Posterior vena cava (tissue), 2 donors: ENCODE measurements around the gene COX7A2. TPM values are rescaled to one million over a fixed set of nuclear protein-coding genes. Genes with fewer than 3 reads are reported as not detected.

ENCODE experiments used
- DNase-seq: peaks from one replicate; pipeline ENCODE4 v3.0.0-alpha.2; 2020; ENCODE audit warnings: low spot score
- intact Hi-C, 2 donors: fragments of 100-400 bp; cut with DNase I; formaldehyde crosslinking; loops; one replicate each; pipeline versions ENCODE4 v1.14.1 to v1.14.2; 2022 to 2023
- total RNA-seq, 2 donors: library from RNA; stranded (reverse); fragmentation: NEBNext Ultra II Directional; extraction: Animal tissue kit (Norgen Biotek cat#: 25700); gene quantifications; one replicate each; pipeline ENCODE4 v1.2.1, GENCODE V29; 2021
- donor health status: DM: yes; HTN: yes; CAD: no.
- donor health status: DM: yes; HTN: yes; CAD: no.

Gene COX7A2
- total RNA-seq, 2 donors from 2014 or later, result 408 to 448 TPM

DNA sequence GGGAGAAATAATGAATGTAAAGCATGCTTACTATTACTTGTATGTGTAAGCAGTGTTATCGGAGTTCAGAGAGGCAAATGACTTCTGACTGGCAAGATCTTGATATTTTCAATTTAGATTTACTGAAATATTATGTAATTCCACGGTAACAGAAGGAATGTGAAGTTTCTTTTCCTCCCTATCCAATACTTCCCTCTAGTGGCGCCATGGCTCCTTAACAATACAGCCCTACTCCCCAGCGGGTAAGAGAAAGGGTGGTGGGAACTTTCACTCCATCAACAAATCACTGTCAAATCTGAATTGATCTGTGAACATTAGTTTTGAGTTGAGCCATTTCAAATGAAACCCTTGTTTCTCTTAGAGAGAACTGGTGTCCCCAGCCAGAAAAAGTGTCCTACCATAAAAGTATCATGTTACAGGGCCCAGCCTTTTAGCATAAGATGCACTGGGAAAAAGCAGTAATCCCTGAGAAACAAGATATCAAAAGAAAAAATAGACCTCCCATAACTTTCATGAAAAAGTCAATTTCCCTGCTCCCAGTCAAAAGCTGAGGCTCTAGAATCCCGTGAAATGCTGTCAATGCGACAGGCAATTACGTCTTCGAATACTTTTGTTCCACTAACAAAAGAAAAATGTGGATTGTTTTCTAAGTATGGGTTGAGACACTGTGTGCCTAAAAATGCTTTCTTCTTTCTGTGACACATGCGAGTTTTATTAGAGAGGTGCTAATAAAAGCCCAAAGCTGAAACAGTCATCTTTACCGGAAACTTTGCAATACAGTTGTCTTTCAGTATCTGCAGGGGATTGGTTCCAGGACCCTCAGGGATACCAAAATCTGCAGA lies 12.9 kb downstream of the COX7A2 start:
- intact Hi-C loops, result no loop called here
- no peak for DNase-seq

DNA sequence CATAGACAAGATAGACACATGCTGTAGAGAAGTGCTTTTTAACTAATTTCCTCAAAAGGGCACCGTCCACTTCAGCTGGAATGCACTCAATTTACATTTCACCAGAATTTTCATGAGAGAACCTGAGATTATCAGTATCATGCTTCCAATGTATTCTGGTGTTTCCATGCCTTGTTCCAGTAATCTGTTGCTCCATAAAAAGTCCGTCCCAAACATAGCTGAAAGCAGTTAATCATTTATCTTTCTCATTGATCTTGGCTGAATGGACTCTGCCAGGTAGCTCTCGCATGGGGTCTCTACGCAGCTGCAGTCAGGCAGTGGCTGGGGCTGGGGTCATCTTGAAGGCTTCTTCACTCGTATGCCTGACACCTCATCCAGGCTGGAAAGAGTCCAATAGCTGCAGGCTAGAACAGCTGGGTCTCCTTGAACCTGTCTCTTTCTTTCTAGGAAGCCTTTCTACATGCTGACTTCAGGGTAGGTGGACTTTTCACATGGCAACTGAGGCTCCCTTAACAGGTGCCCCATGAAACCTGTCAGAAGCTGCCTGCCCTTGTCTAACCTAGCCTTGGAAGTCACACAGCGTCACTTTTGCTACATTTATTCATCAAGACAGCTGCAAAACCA lies 19.2 kb downstream of the COX7A2 start:
- DNase-seq, result no peak
- intact Hi-C loops, result no loop called here

DNA sequence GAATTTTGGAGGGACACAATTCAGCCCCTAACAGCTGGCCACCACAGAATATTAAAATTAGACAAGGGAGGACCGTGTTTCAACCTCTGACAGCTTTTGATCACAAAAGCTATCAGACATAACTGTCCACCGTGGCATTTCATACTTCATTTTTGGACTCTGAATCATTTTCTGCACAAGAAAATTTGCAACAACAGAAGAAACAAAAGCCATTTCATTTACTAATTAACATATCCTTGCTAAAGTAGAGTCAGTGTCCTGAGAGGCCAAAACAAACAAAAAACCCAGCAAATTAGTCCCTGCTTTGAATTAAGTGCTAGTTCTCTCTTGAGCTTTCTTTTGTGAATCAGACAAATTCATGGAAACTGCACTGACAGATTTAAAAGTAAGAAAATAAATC lies 20.2 kb downstream of the COX7A2 start:
- intact Hi-C loops, result no loop called here
- DNase-seq, result no peak

- intact Hi-C loops, result no loop called here
- no peak for DNase-seq
Measured at GRCh38 chr6:75222261-75222660, 21.3 kb downstream of the COX7A2 start.

- no peak for DNase-seq
- intact Hi-C loops, result no loop called here
Measured at GRCh38 chr6:75221116-75221515, 22.5 kb downstream of the COX7A2 start.

- DNase-seq, result no peak
- intact Hi-C loops, result no loop called here
Measured at GRCh38 chr6:75220357-75220756, 23.2 kb downstream of the COX7A2 start.

DNA sequence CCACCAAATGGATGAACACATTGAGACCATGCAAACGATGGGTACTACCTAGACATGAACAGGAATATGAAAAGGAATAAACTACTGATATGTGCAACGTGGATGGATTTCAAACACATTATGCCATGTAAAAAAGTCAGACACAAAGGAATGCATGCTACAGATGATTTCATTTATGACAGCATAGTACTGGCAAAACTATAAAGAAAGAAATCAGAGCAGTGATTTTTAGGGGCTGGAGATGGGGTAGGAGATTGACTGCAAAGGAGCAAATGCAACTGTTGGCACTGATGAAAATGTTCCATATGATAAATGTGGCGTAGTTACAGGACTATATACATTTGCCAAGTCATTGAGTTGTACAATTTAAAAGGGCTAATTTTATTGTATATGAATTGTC lies 24.3 kb downstream of the COX7A2 start:
- DNase-seq, result no peak
- intact Hi-C loops, result loop anchor here in 1 of 2 donors (10.0 kb wide), 1 partner anchor 1484 kb away; no protein-coding TSS in a partner anchor

- intact Hi-C loops, result loop anchor here in 1 of 2 donors (10.0 kb wide), 1 partner anchor 1482 kb away; no protein-coding TSS in a partner anchor
- DNase-seq, result no peak
Measured at GRCh38 chr6:75217193-75217592, 26.4 kb downstream of the COX7A2 start.

GRCh38 chr6:75215291-75215690 lies 28.3 kb downstream of the COX7A2 start:
- no peak for DNase-seq
- intact Hi-C loops, result loop anchor here in 1 of 2 donors (10.0 kb wide), 1 partner anchor 1480 kb away; no protein-coding TSS in a partner anchor

GRCh38 chr6:75213732-75214131 lies 29.9 kb downstream of the COX7A2 start:
- no peak for DNase-seq

GRCh38 chr6:75213112-75213511 lies 30.5 kb downstream of the COX7A2 start:
- no peak for DNase-seq
- intact Hi-C loops, result loop anchor here in 1 of 2 donors (10.0 kb wide), 1 partner anchor 1478 kb away; no protein-coding TSS in a partner anchor

More at GRCh38 chr6:75213732-75214131, 29.9 kb downstream of the COX7A2 start:
- intact Hi-C loops, result loop anchor here in 1 of 2 donors (10.0 kb wide), 1 partner anchor 1479 kb away; no protein-coding TSS in a partner anchor

- intact Hi-C loops, result loop anchor here in 1 of 2 donors (10.0 kb wide), 1 partner anchor 1477 kb away; no protein-coding TSS in a partner anchor
- DNase-seq, result no peak
Measured at GRCh38 chr6:75211920-75212590, 31.5 kb downstream of the COX7A2 start.

GRCh38 chr6:75210885-75211739 lies 32.5 kb downstream of the COX7A2 start:
- no peak for DNase-seq
- intact Hi-C loops, result loop anchor here in 1 of 2 donors (10.0 kb wide), 1 partner anchor 1476 kb away; no protein-coding TSS in a partner anchor

- intact Hi-C loops, result loop anchor here (10.0 kb wide), 5 partner anchors 794 to 1474 kb away; no protein-coding TSS in a partner anchor
- DNase-seq, result no peak
Measured at GRCh38 chr6:75209184-75209723, 34.3 kb downstream of the COX7A2 start.

DNA sequence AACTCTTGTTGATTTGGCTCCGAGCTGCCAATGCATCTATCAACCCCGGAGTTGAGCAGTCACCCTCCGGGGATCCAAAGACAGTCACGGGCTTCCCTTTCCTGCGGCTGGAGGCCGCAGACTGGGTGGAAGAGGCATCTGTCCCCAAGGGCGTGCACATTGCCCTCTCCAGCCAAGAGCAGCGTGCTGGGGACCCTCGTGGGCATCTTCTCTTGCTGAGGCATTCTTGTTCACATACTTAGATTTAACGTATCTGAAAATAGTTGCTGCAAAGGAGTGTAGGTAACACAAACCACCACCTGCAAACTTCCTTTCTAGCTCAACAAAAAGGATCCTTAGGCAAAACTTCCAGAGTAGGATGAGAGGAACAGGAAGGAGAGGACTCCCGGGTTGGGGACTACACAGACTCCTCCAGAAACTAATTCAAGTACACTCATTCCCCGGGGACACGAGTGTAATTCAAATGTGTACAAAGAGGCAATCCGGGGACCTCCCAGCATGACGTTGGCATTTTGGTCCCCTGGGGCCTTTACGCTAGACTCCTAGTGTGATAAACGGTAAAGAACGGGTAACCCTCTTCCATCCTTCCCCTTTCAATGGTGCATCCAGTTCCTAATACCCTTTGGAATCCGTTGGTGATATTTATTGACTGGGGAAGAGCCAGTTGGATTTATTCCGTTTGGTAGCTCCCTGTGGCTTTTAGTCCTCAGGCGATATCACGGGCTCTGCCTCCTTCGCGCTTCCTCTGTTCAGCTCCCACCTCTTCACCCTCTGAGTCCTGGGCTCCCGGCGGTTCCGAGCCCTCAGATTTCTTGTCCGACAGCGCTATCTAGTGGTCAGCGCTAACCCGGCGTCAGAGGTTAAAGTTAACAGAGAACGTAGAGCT lies 35.1 kb downstream of the COX7A2 start:
- DNase-seq, result peak; percentile 94

DNA sequence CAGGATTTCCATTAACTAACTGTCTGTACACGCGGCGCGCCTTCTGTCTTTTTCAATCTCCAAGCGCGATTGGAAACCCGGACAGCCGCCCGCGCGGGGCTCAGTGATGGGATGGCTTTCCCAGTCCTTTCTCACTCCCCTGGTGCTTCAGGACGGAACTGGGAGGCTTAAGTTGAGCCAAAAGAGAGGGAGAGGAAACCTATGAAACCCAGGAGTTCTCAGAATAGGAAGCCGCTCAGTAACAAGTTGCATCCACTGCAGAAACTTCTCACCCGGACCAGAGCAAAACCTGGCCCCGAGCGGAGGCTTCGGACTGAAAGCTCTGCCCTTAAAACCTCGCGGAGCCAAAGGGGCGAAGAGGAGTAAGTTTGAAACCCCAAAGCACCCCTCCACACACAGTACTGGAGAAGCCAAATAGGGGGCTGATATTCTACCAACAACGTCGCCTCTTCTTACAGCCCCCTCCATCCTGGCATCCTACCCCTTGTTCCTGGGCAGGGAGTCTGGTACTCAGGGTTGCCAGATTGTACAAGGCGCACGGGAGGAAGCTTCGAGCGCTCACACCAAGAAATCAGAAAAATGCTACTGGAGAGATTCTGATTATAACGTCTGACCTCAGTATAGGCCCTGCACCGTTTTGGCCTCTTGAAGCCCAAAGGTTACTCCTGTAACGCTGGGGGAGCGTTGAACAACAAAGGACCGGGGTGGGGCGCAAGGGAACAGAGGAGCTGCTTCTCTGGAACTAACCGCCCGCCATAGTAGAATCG lies 36.8 kb downstream of the COX7A2 start:
- DNase-seq, result peak; percentile 88
- intact Hi-C loops, result loop anchor here (10.0 kb wide), 5 partner anchors 792 to 1472 kb away; no protein-coding TSS in a partner anchor

More for the DNA sequence above, 35.1 kb downstream of the COX7A2 start:
- intact Hi-C loops, result loop anchor here (10.0 kb wide), 5 partner anchors 794 to 1474 kb away; no protein-coding TSS in a partner anchor
